GM13977 (cell line): ENCODE measurements around the gene ANKRD44.

ENCODE experiments used
- DNase-seq: peaks from one replicate; pipeline ENCODE4 v3.0.0; 2012; ENCODE audit warnings: low spot score
- CTCF ChIP-seq: IDR thresholded peaks from 2 replicates; pipeline ENCODE4 v1.5.1; 2012; ENCODE audit warnings: mild to moderate bottlenecking, control low read depth; ENCODE audit not compliant: insufficient read depth; ENCODE audit errors: extremely low read depth, missing control alignments
- in situ Hi-C: fragments of 300-500 bp; cut with MboI; formaldehyde crosslinking; loops from one replicate; pipeline ENCODE4 v1.12.0; 2022; ENCODE audit warnings: low sequenced_read_pairs, low pct_unique_long_range_greater_than_20kb, mixed read lengths, inconsistent platforms; ENCODE audit not compliant: unreplicated experiment

ANKRD44 gene

DNA sequence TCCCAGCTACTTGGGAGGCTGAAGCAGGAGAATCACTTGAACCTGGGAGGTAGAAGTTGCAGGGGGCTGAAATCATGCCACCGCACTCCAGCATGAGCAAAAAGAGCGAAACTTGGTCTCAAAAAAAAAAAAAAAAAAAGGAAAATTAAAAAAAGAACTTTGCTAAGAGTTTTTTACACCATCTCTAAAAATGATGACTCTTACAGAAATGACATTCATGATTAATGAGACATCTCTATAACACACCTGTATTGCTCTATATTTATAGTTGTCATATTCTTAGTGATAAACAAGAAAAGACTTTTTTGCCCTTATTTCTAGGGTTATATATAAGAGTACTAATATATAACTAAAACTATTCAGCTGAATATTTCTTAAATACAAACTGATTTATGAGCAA lies 34.4 kb downstream of the ANKRD44 start:
- in situ Hi-C loops: no loop called here
- no peak for DNase-seq
- TF ChIP-seq CTCF: no peak

DNA sequence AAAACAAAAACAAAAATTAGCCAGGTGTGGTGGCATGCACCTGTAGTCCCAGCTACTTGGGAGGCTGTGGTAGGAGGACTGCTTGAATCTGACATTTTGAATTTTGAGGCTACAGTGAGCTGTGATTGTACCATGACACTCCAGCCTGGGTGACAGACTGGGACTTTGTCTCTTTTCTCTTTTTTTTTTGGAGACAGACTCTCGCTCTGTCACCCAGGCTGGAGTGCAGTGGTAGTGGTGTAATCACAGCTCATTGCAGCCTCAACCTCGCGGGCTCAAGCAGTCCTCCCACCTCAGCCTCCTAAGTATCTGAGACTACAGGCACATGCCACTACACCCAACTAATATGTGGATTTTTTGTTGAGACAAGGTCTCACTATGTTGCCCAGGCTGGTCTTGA lies 35.6 kb downstream of the ANKRD44 start:
- TF ChIP-seq CTCF: no peak
- DNase-seq: no peak
- in situ Hi-C loops: no loop called here

- DNase-seq: no peak
- in situ Hi-C loops: no loop called here
- TF ChIP-seq CTCF: no peak
These were observed 36.2 kb downstream of the ANKRD44 start for GRCh38 chr2:197274349-197274748.

DNA sequence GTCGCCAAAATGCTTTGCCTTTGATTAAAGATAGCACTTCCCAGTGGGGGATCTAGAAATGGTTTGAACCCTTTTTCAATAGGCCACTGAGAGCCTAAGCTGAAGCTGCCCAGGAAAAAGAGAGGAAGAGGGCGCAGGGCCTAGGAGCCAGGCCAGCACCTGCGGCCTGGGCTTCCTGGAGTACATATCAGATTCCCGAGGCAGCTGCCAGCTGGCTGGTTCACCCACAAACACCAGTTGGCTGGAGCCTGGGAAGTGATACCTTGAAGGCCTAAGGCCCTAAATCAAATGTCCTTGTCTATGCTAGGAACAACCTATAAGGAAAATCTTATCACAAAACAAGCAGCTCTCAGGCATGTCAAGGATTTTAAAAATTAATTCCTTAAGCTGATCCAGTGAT lies 37.1 kb downstream of the ANKRD44 start:
- TF ChIP-seq CTCF: no peak
- DNase-seq: no peak
- in situ Hi-C loops: no loop called here

DNA sequence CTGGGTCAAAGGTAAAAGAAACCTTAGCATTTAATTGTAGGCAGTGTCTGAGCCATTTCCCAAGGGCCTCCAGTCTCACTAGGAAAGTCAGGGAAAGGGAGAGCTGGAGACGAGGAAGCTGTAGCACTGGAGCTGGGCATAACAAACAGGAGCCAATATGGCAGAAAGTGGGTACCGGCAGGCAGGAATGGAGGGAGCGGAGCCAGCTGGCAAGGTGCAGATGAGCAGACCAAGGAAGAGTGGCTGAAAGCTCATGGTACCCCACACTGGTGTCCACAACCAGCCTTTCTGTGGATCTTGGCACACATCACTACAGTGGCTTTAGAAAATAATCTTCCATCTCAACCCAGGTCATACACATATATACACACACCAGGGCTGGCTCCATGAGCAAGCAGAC lies 40.0 kb downstream of the ANKRD44 start:
- in situ Hi-C loops: no loop called here
- DNase-seq: no peak
- TF ChIP-seq CTCF: no peak

GRCh38 chr2:197269815-197270214 lies 40.8 kb downstream of the ANKRD44 start:
- no peak for DNase-seq
- TF ChIP-seq CTCF: no peak
- in situ Hi-C loops: no loop called here

GRCh38 chr2:197268786-197269584 lies 41.6 kb downstream of the ANKRD44 start:
- in situ Hi-C loops: no loop called here
- TF ChIP-seq CTCF: no peak
- DNase-seq: no peak
